ENCODE data around the gene TMEM117. TPM values are rescaled to one million over a fixed set of nuclear protein-coding genes. Genes with fewer than 3 reads are reported as not detected.

Gene TMEM117
- total RNA-seq, 2 donors from 2014 or later: 1.5 to 2.8 TPM

- Mint-ChIP-seq H3K27ac (no peak overlapping the region), H3K36me3 (peaks cover 0 to 4% of the 10 kb centered on the region in 2 donors), H3K9me3 (peaks cover 0 to under 1% of the 10 kb centered on the region in 2 donors)
- ATAC-seq: no peak
- DNase-seq (ENCODE audit: low spot score in 2 of 2): no peak
These were observed 63.7 kb downstream of the TMEM117 start for GRCh38 chr12:43899574-43899973.

GRCh38 chr12:43903686-43904085, 67.8 kb downstream of the TMEM117 start:
- no peak for ATAC-seq
- H3K27ac Mint-ChIP-seq: no peak overlapping the region
- no peaks in the 10 kb centered on the region for H3K36me3 Mint-ChIP-seq
- H3K9me3 Mint-ChIP-seq: peaks cover 3 to 4% of the 10 kb centered on the region in 2 donors
- no peak for DNase-seq (ENCODE audit: low spot score in 2 of 2)

- no peaks in the 10 kb centered on the region for H3K36me3 Mint-ChIP-seq
- H3K9me3 Mint-ChIP-seq: no peaks in the 10 kb centered on the region
- DNase-seq (ENCODE audit: low spot score in 2 of 2): no peak
- H3K27ac Mint-ChIP-seq: no peak overlapping the region
- ATAC-seq: no peak
These were observed 77.0 kb downstream of the TMEM117 start for GRCh38 chr12:43912859-43913258.

DNA sequence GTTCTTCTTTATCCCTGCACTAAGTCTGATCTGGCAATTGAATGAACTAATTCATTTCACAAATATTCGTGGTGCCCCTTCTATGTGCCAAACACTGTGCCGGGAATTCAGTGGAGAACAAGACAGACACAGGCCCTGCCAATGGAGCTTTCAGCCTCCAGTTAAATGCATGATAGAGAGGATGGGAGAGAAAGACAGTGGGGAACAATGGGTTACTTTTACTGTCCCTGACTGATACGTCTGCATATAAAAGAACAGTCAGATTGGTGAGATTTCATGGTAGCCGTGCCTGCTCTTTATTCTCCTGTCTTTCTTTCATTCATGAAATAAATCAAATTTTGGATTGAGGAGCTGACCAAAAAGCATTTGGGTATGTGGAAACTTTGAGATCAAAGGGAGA, 78.5 kb downstream of the TMEM117 start:
- Mint-ChIP-seq H3K27ac (no peak overlapping the region), H3K36me3 (no peaks in the 10 kb centered on the region), H3K9me3 (no peaks in the 10 kb centered on the region)
- DNase-seq (ENCODE audit: low spot score in 2 of 2) (no peak), ATAC-seq (no peak)

DNA sequence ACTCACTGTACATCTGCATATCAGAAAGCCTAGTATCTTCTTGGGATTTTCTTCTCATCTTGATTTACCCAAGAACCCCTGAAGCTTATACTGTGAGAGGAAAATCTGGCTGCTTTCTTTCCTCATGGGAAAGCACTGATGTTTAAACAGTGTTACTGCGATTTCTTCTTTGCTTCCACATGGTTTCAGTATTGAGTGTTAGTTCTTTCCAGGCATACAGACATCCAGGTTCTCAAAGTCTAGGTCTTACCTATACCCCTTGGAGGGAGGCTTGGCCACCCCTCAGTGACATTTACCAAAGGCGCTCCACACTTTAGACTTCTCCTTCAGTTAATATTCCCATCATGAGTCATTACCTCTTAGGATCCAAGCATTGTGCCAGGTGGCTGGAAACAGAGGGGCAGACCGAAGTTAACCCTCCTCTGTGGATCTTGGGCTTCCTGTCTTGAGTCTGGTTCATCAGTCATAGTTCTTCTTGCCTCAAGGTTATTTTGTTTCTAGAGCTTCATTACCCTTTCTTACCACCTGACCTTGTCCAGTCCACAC, 79.1 kb downstream of the TMEM117 start:
- ATAC-seq: no peak

GRCh38 chr12:43917896-43918295, 82.0 kb downstream of the TMEM117 start:
- no peak for DNase-seq (ENCODE audit: low spot score in 2 of 2)
- Mint-ChIP-seq H3K9me3 (no peaks in the 10 kb centered on the region), H3K36me3 (peaks cover 0 to 5% of the 10 kb centered on the region in 2 donors), H3K27ac (no peak overlapping the region)
- no peak for ATAC-seq

More for the DNA sequence above, 79.1 kb downstream of the TMEM117 start:
- H3K36me3 Mint-ChIP-seq: no peaks in the 10 kb centered on the region
- no peak overlapping the region for H3K27ac Mint-ChIP-seq
- no peaks in the 10 kb centered on the region for H3K9me3 Mint-ChIP-seq
- no peak for DNase-seq (ENCODE audit: low spot score in 2 of 2)

DNA sequence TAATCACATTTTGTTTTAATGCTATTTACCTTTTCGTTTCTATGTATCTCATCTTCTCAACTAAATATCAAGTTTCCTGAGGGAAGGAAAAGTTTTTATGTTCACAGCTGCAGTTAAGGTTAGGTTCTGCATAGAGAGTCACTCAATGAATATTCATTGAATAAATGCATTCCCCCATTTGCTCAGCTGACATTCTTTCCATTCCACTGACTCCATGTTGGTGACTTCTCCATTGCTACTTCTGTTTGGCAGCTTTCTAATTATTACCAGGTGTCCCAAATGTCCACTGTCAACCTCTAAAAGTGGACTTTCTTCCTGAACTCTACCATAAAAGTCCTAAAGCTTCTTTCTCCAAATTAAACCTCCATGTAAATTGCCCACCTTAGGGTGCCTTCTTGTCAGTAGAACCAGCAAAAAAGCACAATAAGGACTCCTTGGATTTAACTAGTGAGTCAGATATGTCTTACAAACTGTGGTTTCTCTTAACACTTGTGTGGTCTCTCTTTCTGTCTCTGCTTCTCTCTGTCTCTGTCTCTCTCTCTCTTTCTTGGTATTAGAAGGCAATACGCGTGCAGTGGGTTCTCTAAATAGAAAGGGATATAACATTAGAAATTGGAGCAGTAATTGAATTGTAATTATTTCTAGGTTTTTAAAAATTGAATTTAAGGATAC, 85.9 kb downstream of the TMEM117 start:
- ATAC-seq (no peak), DNase-seq (ENCODE audit: low spot score in 2 of 2) (no peak)
- H3K27ac Mint-ChIP-seq: no peak overlapping the region
- H3K36me3 Mint-ChIP-seq: peaks cover 0 to 5% of the 10 kb centered on the region in 2 donors
- H3K9me3 Mint-ChIP-seq: no peaks in the 10 kb centered on the region

GRCh38 chr12:43930032-43930431, 94.2 kb downstream of the TMEM117 start:
- DNase-seq (ENCODE audit: low spot score in 2 of 2): no peak
- no peak for ATAC-seq
- peaks cover 14% of the 10 kb centered on the region in 2 donors for H3K36me3 Mint-ChIP-seq
- peaks cover 14 to 15% of the 10 kb centered on the region in 2 donors for H3K9me3 Mint-ChIP-seq
- H3K27ac Mint-ChIP-seq: no peak overlapping the region

- no peak overlapping the region for H3K27ac Mint-ChIP-seq
- peaks cover 14 to 15% of the 10 kb centered on the region in 2 donors for H3K9me3 Mint-ChIP-seq
- peaks cover 14% of the 10 kb centered on the region in 2 donors for H3K36me3 Mint-ChIP-seq
- no peak for DNase-seq (ENCODE audit: low spot score in 2 of 2)
- ATAC-seq: no peak
These were observed 95.3 kb downstream of the TMEM117 start for GRCh38 chr12:43931187-43931586.

DNA sequence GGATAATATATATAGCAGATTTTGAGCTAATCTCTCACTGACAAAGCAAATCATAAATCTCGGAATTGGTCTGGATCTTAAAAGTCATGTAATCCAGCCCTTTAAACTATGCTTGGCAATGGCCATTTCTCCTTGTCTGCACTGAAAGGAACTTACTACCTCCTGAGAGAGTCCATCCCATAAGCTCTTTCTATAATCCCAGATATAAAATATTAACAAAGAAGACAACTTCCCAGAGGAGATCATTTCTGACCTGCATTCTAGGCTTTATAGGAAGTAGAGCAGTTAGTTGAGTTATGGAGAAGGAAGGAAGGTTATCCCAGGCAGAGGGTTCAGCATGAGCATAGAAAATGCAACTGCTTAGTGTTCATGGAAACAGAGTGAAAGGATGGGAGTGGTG, 99.7 kb downstream of the TMEM117 start:
- peaks cover 7 to 9% of the 10 kb centered on the region in 2 donors for H3K9me3 Mint-ChIP-seq
- H3K36me3 Mint-ChIP-seq: peaks cover 7 to 8% of the 10 kb centered on the region in 2 donors
- ATAC-seq (no peak), DNase-seq (ENCODE audit: low spot score in 2 of 2) (no peak)
- no peak overlapping the region for H3K27ac Mint-ChIP-seq

GRCh38 chr12:43937947-43938346, 102.1 kb downstream of the TMEM117 start:
- ATAC-seq: peak in 1 of 2 donors; percentile 51
- H3K36me3 Mint-ChIP-seq: no peaks in the 10 kb centered on the region
- H3K27ac Mint-ChIP-seq: no peak overlapping the region
- no peaks in the 10 kb centered on the region for H3K9me3 Mint-ChIP-seq
- DNase-seq (ENCODE audit: low spot score in 2 of 2): no peak

- no peaks in the 10 kb centered on the region for H3K36me3 Mint-ChIP-seq
- ATAC-seq (no peak), DNase-seq (ENCODE audit: low spot score in 2 of 2) (no peak)
These were observed 106.5 kb downstream of the TMEM117 start for GRCh38 chr12:43942379-43942778.

GRCh38 chr12:43945983-43946382, 110.1 kb downstream of the TMEM117 start:
- no peak for DNase-seq (ENCODE audit: low spot score in 2 of 2)
- no peak overlapping the region for H3K27ac Mint-ChIP-seq
- no peaks in the 10 kb centered on the region for H3K9me3 Mint-ChIP-seq
- H3K36me3 Mint-ChIP-seq: peaks cover 0 to 9% of the 10 kb centered on the region in 2 donors
- no peak for ATAC-seq

More at GRCh38 chr12:43942379-43942778, 106.5 kb downstream of the TMEM117 start:
- Mint-ChIP-seq H3K27ac (no peak overlapping the region), H3K9me3 (no peaks in the 10 kb centered on the region)

DNA sequence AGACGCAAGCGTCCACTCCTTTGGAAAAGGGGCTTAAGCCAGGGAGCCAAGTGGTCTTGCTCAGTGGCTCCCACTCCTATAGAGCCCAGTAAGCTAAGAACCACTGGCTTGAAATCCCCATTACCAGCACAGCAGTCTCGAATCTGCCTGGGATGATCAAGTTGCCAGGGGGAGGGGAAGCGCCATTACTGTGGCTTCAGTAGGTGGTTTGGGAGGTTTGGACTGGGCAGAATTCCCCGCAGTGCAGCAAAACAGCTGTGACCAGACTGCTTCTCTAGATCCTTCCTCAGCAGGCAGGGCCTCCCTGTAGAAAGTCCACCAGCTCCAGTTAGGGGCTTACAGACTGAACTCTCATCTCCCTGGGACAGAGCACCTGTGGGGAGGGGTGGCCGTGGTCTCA, 115.4 kb downstream of the TMEM117 start:
- H3K27ac Mint-ChIP-seq: no peak overlapping the region
- H3K9me3 Mint-ChIP-seq: peaks cover 5 to 10% of the 10 kb centered on the region in 2 donors
- DNase-seq (ENCODE audit: low spot score in 2 of 2) (no peak), ATAC-seq (no peak)
- peaks cover 0 to 17% of the 10 kb centered on the region in 2 donors for H3K36me3 Mint-ChIP-seq

DNA sequence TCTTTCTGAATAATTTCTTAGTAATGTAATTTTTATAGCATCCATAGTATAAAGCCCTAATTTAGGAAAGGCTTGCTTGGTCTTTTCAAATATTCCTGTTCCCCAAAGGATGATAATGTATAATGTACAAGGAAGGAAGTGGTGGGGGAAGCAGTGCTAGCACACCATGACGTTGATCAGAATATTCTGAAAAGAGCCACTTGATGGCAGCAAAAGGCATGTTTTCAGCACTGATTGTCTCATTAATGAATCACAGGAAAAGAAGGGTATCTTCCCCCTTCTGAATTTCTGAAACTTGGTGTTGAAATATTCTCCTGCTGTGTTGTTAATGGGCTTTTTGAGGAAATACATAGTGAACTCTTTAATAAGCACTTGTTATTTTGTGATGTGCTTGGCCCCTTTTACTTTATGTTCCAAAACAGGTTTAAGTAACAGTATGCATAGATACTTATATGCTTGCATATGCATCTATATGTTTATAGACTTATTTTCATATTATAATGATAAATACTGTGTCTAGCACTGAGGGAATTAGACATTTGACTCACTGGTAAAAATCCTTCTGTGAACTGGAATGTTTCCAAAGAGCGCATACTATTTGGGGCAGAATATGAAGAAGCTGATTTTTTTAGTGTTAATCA, 122.0 kb downstream of the TMEM117 start:
- H3K27ac Mint-ChIP-seq: no peak overlapping the region
- DNase-seq (ENCODE audit: low spot score in 2 of 2) (peak in 1 of 2 donors; percentile 4), ATAC-seq (peak; percentile 31 to 63)

GRCh38 chr12:43964033-43964432, 128.2 kb downstream of the TMEM117 start:
- no peak overlapping the region for H3K27ac Mint-ChIP-seq
- no peak for ATAC-seq
- DNase-seq (ENCODE audit: low spot score in 2 of 2): no peak
- H3K9me3 Mint-ChIP-seq: no peaks in the 10 kb centered on the region
- H3K36me3 Mint-ChIP-seq: peaks cover 6 to 8% of the 10 kb centered on the region in 2 donors

More for the DNA sequence above, 122.0 kb downstream of the TMEM117 start:
- Mint-ChIP-seq H3K9me3 (peaks cover 0 to 4% of the 10 kb centered on the region in 2 donors), H3K36me3 (no peaks in the 10 kb centered on the region)

DNA sequence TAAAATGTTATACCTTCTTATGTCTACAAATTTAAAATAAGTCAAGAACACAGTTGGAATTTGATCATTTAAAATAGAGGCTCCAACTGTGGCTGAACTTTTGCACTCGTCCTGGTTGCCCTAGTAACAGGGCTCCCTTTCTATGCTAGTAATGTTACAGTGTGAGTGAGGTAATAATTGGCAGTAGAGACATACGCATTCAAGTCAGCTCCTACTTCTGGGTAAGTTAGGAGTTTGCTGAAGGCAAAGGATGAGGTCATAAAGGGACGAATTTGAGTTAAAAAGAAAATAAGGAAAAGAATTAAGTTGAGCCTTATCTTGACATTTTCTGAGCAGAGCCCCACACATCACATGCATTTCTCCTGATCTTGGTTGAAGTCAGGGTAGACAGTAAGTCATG, 129.1 kb downstream of the TMEM117 start:
- H3K27ac Mint-ChIP-seq: no peak overlapping the region
- ATAC-seq: no peak

More for the DNA sequence above, 129.1 kb downstream of the TMEM117 start:
- peaks cover 6 to 8% of the 10 kb centered on the region in 2 donors for H3K36me3 Mint-ChIP-seq
- DNase-seq (ENCODE audit: low spot score in 2 of 2): no peak
- H3K9me3 Mint-ChIP-seq: no peaks in the 10 kb centered on the region

Data from activated naive CD4-positive, alpha-beta T cell treated with anti-CD3 and anti-CD28 coated beads, Interleukin-2, amount 50 U/mL, for 72 hours (primary cell).